T-helper 22 cell (primary cell): ENCODE measurements around the gene AMOTL2.

Experiments used
- DNase-seq: peaks from one replicate; pipeline ENCODE4 v3.0.0-alpha.2; 2020; ENCODE audit warnings: low read depth

Gene AMOTL2

GRCh38 chr3:134366221-134366927 is 7.9 kb downstream of the AMOTL2 start:
- no peak for DNase-seq

GRCh38 chr3:134365766-134366065 is 8.5 kb downstream of the AMOTL2 start:
- DNase-seq = no peak

- no peak for DNase-seq
Observed at GRCh38 chr3:134364936-134365765, 9.1 kb downstream of the AMOTL2 start.

GRCh38 chr3:134364061-134364935 is 9.9 kb downstream of the AMOTL2 start:
- no peak for DNase-seq

GRCh38 chr3:134363381-134363755 is 10.9 kb downstream of the AMOTL2 start:
- no peak for DNase-seq

GRCh38 chr3:134362670-134363380 is 11.4 kb downstream of the AMOTL2 start:
- DNase-seq = no peak

- DNase-seq = no peak
Observed at GRCh38 chr3:134362221-134362620, 12.0 kb downstream of the AMOTL2 start.

- no peak for DNase-seq
Observed at GRCh38 chr3:134361162-134361835, 12.9 kb downstream of the AMOTL2 start.

- no peak for DNase-seq
Observed at GRCh38 chr3:134360046-134360445, 14.2 kb downstream of the AMOTL2 start.

GRCh38 chr3:134359121-134360010 is 14.9 kb downstream of the AMOTL2 start:
- no peak for DNase-seq

GRCh38 chr3:134357914-134358811 is 16.1 kb downstream of the AMOTL2 start:
- no peak for DNase-seq

- no peak for DNase-seq
Observed at GRCh38 chr3:134357261-134357913, 16.9 kb downstream of the AMOTL2 start.

GRCh38 chr3:134356411-134357040 is 17.7 kb downstream of the AMOTL2 start:
- DNase-seq = no peak

GRCh38 chr3:134355416-134355815 is 18.8 kb downstream of the AMOTL2 start:
- DNase-seq = no peak

GRCh38 chr3:134354612-134355251 is 19.5 kb downstream of the AMOTL2 start:
- DNase-seq = no peak

GRCh38 chr3:134353831-134354611 is 20.2 kb downstream of the AMOTL2 start:
- no peak for DNase-seq
